GM06990 (cell line): Measurements from ENCODE around the gene FHL3.

Experiments
- DNase-seq: peaks from one replicate; pipeline ENCODE4 v3.0.0-alpha.2; 2011; ENCODE audit not compliant: insufficient read length; ENCODE audit errors: extremely low read depth
- H3K27me3 ChIP-seq: replicated peaks from 2 replicates; pipeline ENCODE4 v1.6.0; 2011; ENCODE audit warnings: low read length; ENCODE audit not compliant: control insufficient read depth, insufficient read depth
- H3K36me3 ChIP-seq: 2 replicates; pipeline ENCODE4 v1.5.1; 2011; ENCODE audit warnings: low read length; ENCODE audit not compliant: control insufficient read depth, insufficient read depth
- H3K4me3 ChIP-seq: replicated peaks from 2 replicates; pipeline ENCODE4 v1.5.1; 2011; ENCODE audit warnings: low read depth, mild to moderate bottlenecking, control low read depth, low read length
- CTCF ChIP-seq: IDR thresholded peaks from 2 replicates; pipeline ENCODE4 v1.5.1; 2011; ENCODE audit warnings: low read length, control low read depth, mild to moderate bottlenecking, inconsistent platforms; ENCODE audit not compliant: insufficient read depth, poor library complexity, severe bottlenecking

FHL3 gene

GRCh38 chr1:38012363-38013226 is 7.3 kb upstream of the FHL3 start, which contains the start of gene UTP11:
Gene UTP11 (plus strand): TSS chr1:38012734. CDS start chr1:38012803, 69 bp downstream.
- H3K4me3 ChIP-seq: peak within 1 kb of the TSS; percentile 86
- H3K36me3 ChIP-seq: peaks cover 3% of the 10 kb centered on the region
- no peak for TF ChIP-seq CTCF
- no peaks in the 10 kb centered on the region for H3K27me3 ChIP-seq
- peak; percentile 90 for DNase-seq

DNA sequence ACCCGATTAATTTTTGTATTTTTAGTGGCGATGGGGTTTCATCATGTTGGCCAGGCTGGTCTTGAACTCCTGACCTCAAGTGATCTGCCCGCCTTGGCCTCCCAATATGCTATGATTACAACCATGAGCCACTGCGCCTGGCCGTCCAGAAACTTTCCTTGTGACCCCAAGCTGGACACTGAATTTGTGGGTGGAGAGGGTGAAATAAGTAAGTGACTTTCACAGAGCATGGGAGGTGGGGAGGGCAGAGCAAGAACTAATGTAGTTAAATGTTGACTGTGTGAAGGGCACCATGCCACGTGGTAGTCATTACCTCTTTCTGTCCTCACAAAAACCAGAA is 4.5 kb upstream of the FHL3 start:
- H3K27me3 ChIP-seq: no peaks in the 10 kb centered on the region
- no peak for DNase-seq
- H3K36me3 ChIP-seq: no peaks in the 10 kb centered on the region
- H3K4me3 ChIP-seq: no peak overlapping the region
- no peak for TF ChIP-seq CTCF

DNA sequence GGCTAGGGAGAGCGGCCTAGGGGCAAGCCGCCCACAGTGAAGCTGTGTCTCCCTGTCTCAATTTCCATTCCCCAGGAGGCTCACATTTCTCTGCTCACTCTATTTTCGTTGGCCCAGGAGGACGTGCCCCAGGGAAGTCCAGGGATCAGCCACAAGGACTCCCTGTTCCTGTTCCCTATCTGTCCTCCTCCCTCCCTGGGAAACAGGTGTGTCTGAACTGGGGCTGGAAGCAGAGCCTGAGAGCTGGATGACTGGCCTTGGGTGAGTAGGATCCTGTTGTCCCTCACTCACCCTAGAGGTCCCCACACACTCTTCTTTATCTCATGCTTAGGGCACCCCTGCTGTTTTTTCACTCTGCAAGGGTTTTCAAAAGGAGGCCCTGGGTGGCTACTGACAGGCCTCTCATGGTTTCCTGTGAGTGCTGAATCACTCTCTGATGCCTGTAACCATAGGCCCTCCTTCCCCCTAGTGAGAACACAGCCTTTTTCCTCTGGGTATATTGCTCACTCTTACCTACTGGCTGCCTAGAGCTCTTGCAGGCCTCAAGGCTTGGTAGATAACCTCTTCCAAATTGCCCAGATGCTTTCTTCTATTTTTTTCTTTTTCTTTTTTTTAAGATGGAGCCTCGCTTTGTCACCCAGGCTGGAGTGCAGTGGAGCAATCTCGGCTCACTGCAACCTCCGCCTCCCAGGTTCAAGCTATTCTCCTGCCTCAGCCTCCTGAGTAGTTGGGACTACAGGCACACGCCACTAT is 4.0 kb upstream of the FHL3 start:
- no peak for DNase-seq
- Histone ChIP-seq H3K27me3 (no peaks in the 10 kb centered on the region), H3K4me3 (no peak overlapping the region), H3K36me3 (no peaks in the 10 kb centered on the region)
- TF ChIP-seq CTCF: no peak

- Histone ChIP-seq H3K4me3 (peak overlapping the region; percentile 38), H3K36me3 (no peaks in the 10 kb centered on the region), H3K27me3 (no peaks in the 10 kb centered on the region)
- no peak for DNase-seq
- TF ChIP-seq CTCF: no peak
Observed at GRCh38 chr1:38006008-38006828, 904 bp upstream of the FHL3 start.

GRCh38 chr1:38004284-38005108 is 818 bp downstream of the FHL3 start:
- Histone ChIP-seq H3K4me3 (peak overlapping the region; percentile 76), H3K27me3 (no peaks in the 10 kb centered on the region), H3K36me3 (peaks cover 2% of the 10 kb centered on the region)
- TF ChIP-seq CTCF: no peak
- DNase-seq: no peak
